GM13976 (cell line): ENCODE data around the gene PLIN5.
"Not testable (repeated sequence)": the region's sequence is repeated elsewhere in the genome, so short reads cannot be mapped to it uniquely, and the experiment has no call there.

ENCODE experiments used
- DNase-seq: peaks from one replicate; pipeline ENCODE4 v3.0.0; 2012; ENCODE audit warnings: low spot score
- in situ Hi-C: fragments of 300-500 bp; cut with MboI; formaldehyde crosslinking; loops from one replicate; pipeline ENCODE4 v1.12.0; 2022; ENCODE audit warnings: low sequenced_read_pairs, mixed read lengths, inconsistent platforms; ENCODE audit not compliant: unreplicated experiment
- TF ChIP-seq, protein P1 (sequence below): IDR thresholded peaks from 2 replicates; pipeline ENCODE4 v1.5.1; 2012; ENCODE audit warnings: borderline replicate concordance, mild to moderate bottlenecking; ENCODE audit not compliant: insufficient read depth; ENCODE audit errors: extremely low read depth, missing control alignments, control extremely low read depth

Gene PLIN5

DNA sequence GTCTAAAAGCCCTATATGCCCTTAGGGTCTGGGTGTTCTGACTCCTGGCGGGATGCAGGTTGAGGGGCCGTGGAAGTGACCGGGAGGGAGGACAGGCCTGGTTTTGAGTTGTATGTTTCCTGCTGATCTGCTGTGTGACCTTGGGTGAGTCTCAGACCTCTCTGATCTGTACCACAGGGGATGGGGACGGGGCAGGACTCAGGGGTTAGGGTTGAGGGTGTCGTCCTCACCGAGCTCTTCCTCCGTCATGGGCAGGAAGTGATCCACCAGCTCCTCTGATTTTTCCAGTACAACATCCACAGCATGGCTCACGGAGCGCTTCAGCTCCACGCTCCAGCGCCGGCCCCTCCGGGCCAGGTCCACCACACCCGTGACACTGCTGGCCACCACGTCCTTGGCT is 6.2 kb downstream of the PLIN5 start:
- TF ChIP-seq, protein P1, sequence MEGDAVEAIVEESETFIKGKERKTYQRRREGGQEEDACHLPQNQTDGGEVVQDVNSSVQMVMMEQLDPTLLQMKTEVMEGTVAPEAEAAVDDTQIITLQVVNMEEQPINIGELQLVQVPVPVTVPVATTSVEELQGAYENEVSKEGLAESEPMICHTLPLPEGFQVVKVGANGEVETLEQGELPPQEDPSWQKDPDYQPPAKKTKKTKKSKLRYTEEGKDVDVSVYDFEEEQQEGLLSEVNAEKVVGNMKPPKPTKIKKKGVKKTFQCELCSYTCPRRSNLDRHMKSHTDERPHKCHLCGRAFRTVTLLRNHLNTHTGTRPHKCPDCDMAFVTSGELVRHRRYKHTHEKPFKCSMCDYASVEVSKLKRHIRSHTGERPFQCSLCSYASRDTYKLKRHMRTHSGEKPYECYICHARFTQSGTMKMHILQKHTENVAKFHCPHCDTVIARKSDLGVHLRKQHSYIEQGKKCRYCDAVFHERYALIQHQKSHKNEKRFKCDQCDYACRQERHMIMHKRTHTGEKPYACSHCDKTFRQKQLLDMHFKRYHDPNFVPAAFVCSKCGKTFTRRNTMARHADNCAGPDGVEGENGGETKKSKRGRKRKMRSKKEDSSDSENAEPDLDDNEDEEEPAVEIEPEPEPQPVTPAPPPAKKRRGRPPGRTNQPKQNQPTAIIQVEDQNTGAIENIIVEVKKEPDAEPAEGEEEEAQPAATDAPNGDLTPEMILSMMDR, result no peak
- in situ Hi-C loops, result no loop called here

DNA sequence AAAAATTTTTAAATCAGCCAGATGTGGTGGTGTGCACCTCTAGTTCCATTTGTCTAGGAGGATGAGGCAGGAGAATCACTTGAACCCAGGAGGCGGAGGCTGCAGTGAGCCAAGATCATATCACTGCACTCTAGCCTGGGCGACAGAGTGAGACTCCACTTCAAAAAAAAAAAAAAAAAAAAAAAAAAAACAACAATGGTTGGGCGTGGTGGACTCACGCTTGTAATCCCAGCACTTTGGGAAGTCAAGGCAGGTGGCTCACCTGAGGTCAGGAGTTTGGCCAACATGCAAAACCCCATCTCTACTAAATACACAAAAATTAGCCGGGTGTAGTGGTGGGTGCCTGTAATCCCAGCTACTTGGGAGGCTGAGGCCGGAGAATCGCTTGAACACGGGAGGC is 7.6 kb downstream of the PLIN5 start:
- in situ Hi-C loops, DNase-seq: not testable (repeated sequence)

More for the DNA sequence above, 6.2 kb downstream of the PLIN5 start:
- DNase-seq, result no peak

DNA sequence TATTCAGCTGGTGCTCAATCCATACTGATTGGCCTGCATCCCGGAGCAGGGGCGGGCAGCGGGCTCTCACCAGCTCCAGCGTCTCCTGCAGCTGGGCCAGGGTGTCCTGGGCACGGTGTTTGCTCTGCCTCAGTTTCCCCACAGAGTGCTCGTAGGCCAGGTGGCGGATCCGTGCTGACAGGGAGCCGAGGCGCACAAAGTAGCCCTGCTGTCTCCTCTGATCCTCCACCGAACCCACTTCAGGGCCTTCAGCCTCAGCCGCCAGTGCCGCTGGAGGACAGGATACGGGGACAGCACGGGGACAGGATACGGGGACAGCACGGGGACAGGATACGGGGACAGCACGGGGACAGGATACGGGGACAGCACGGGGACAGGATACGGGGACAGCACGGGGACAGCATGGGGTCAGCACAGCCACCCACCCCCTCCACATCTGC is 9.4 kb downstream of the PLIN5 start:
- in situ Hi-C loops, result no loop called here
- TF ChIP-seq, protein P1, result no peak
- no peak for DNase-seq

DNA sequence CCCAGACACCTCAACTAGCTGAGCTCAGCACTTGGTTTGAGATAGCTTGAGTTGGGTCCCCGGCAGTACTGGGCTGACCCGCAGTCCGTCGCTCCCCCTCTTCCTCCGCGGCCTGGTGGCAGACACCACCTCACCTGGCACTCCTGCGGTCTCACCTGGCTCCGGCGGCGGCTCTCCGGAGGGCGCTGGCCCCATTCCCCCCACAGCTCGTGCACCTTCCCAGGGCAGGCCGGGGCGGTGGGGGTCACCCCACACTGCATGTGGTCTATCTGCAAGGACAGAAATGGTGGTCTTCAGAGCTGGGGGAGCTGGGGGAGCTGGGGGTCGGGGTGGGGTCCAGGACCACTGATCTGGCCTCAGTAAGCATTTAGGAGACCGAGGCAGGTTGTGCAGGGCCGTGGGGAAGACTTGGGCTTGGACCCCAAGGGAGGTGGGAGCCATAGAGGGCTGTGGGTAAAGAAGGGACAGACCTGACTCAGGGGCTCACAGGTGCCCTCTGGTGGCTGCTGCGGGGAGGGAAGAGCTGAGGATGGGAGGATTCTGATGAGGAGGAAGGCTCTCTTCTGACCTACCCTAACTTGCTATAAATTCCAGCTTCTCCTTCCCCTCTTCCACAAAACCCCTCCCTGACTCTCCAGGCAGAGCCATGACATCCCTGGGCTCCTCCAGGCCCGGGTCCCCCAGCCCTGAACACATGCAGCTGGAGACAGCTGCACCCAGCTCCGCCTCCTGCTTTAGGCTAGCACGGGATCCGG is 10.0 kb downstream of the PLIN5 start:
- DNase-seq, result peak; percentile 85
- in situ Hi-C loops, result no loop called here

DNA sequence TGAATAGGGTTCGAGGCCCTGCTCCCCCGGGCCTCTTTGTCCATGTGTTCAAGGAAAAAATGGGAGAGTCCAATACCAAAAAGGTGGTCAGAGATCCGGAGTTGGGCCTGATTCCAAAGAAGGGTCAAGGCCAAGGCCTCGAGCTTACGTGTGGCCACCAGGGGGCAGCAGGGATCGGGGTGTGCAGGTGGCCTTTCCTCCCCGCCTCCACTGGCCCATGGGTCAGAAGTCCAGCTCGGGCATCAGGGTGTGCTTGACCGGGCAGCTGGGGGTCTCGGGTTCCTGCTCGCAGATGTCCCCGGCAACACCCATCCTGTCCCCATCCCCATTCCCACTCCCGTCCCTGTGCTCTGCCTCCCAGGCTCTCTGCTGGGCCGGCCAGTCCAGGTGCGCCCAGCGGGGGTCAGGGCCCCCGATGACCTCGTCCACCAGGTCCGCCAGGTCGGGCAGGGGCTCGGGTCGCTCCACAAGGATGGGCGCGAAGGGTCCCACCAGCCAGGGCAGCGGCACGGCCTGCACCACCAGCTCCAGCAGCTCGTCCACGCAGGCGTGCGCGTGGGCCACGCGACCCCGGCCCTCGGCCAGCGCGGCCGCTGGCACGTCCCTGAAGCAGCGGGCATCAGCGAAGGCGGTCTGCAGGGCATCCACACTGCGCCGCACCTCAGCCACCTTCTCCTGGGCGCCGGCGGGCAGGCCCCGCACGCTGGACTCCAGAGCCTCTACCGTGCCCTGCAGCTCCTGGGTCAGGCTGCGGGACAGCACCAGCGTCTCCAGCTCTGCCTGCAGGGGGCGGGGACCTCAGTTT is 11.5 kb downstream of the PLIN5 start:
- TF ChIP-seq, protein P1, result peak; percentile 69
- in situ Hi-C loops, result no loop called here
- peak; percentile 80 for DNase-seq

More for the DNA sequence above, 10.0 kb downstream of the PLIN5 start:
- TF ChIP-seq, protein P1, result peak; percentile 68

DNA sequence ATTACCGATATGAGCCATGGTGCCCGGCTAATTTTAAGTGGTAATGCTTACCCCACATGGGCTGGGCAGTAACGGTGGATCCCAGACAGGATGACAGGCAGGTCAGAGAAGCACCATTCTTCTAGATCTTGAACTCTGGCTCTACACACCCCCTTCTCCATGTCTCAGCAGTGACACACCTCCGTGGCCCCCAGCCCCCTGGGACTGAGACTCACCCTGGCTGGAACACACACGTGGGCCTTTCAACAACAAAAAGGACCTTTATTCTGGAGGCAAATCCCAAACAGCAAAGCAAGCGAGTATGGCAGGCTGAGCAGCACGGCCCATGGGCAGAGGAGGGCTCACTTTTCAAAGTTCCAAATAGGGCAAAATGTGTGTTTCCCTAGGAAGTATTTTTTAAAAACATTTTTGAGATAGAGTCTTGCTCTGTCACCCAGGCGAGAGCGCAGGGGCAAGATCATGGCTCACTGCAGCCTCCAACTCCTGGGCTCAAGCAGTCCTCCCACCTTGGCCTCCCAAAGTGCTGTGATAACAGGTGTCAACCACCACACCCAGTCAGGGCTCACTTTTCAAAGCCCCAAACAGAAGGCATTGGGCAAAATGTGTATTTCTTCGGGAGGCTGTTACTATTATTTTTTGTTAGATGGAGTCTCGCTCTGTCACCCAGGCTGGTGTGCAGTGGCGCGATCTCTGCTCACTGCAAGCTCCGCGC is 12.6 kb downstream of the PLIN5 start:
- DNase-seq, result no peak
- in situ Hi-C loops, result no loop called here
- TF ChIP-seq, protein P1, result no peak
